ENCODE results near the gene ADGRF5. TPM values are rescaled to one million over a fixed set of nuclear protein-coding genes. Genes with fewer than 3 reads are reported as not detected.

The ADGRF5 gene
- total RNA-seq, 1 experiment from 2014 or later, result 0.34 TPM

DNA sequence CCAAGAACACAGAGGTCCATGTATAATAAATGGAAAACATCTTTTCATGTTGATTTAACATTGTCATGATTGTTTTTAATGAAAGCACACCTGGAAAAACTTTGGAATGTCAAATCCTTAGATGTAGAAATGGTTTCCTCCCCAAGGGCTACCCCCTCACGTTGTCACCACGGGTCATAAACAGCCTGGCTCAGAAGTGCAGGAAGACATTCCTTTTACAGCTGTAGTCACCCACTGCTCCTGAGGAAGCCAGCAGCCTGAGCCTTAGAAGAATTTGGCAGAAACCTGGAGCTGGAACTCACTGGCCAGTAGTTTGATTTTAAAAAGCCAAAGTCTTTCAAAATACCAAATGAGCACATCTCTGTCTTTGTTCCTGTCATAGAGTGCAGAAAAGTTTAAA, 23.7 kb downstream of the ADGRF5 start:
- DNase-seq (ENCODE audit: low spot score), result no peak
- CTCF ChIA-PET, result no interaction called here
- POLR2A ChIA-PET (ENCODE audit: low non-redundant PET), result no interaction called here
- H3K4me3 ChIP-seq (ENCODE audit: low read depth, low read length, poor library complexity, severe bottlenecking), result no peak overlapping the region
- no peaks in the 10 kb centered on the region for H3K9me3 ChIP-seq (ENCODE audit: low read depth, low read length, poor library complexity, severe bottlenecking)
- BruUV-seq (replicated peaks), result no TSS peak
- H3K27me3 ChIP-seq (replicated peaks; ENCODE audit: insufficient read depth, low read depth, low read length, poor library complexity), result no peaks in the 10 kb centered on the region
- no peak overlapping the region for H3K27ac ChIP-seq (ENCODE audit: low read depth, low read length, poor library complexity, severe bottlenecking)
- TF ChIP-seq, protein P1, sequence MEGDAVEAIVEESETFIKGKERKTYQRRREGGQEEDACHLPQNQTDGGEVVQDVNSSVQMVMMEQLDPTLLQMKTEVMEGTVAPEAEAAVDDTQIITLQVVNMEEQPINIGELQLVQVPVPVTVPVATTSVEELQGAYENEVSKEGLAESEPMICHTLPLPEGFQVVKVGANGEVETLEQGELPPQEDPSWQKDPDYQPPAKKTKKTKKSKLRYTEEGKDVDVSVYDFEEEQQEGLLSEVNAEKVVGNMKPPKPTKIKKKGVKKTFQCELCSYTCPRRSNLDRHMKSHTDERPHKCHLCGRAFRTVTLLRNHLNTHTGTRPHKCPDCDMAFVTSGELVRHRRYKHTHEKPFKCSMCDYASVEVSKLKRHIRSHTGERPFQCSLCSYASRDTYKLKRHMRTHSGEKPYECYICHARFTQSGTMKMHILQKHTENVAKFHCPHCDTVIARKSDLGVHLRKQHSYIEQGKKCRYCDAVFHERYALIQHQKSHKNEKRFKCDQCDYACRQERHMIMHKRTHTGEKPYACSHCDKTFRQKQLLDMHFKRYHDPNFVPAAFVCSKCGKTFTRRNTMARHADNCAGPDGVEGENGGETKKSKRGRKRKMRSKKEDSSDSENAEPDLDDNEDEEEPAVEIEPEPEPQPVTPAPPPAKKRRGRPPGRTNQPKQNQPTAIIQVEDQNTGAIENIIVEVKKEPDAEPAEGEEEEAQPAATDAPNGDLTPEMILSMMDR (conservative IDR thresholded peaks at IDR 0.05; ENCODE audit: low read depth, low read length), result no peak
- TF ChIP-seq EZH2 (IDR thresholded peaks at IDR 0.05; ENCODE audit: borderline replicate concordance, low read depth, low read length, poor library complexity, severe bottlenecking), result no peak
- intact Hi-C loops (cut with micrococcal nuclease; ENCODE audit: unreplicated experiment), result no loop called here
- H3K36me3 ChIP-seq (ENCODE audit: insufficient read depth, low read length, poor library complexity, severe bottlenecking), result no peaks in the 10 kb centered on the region
- no peaks in the 10 kb centered on the region for H3K4me1 ChIP-seq (ENCODE audit: insufficient read depth, low read length, poor library complexity, severe bottlenecking)

DNA sequence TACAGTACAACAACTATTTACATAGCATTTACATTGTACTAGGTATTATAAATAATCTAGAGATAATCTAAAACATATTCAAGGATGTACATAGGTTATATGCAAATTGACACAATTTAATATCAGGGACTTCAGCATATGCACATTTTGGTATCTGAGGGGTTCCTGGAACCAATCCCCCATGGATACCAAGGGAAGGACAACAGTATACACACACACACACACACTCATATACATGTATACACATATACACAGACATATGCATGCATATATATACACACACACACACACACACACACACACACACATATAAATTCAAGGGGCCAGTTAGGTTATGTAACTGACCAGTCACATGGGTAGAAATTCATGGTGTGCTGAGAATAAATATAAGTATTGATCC, 24.9 kb downstream of the ADGRF5 start:
- Histone ChIP-seq H3K4me1 (ENCODE audit: insufficient read depth, low read length, poor library complexity, severe bottlenecking) (no peaks in the 10 kb centered on the region), H3K27ac (ENCODE audit: low read depth, low read length, poor library complexity, severe bottlenecking) (no peak overlapping the region), H3K9me3 (ENCODE audit: low read depth, low read length, poor library complexity, severe bottlenecking) (no peaks in the 10 kb centered on the region), H3K36me3 (ENCODE audit: insufficient read depth, low read length, poor library complexity, severe bottlenecking) (no peaks in the 10 kb centered on the region), H3K27me3 (replicated peaks; ENCODE audit: insufficient read depth, low read depth, low read length, poor library complexity) (no peaks in the 10 kb centered on the region), H3K4me3 (ENCODE audit: low read depth, low read length, poor library complexity, severe bottlenecking) (no peak overlapping the region)
- BruUV-seq (replicated peaks), result no TSS peak
- TF ChIP-seq, protein P1 (conservative IDR thresholded peaks at IDR 0.05; ENCODE audit: low read depth, low read length), result no peak
- no peak for TF ChIP-seq EZH2 (IDR thresholded peaks at IDR 0.05; ENCODE audit: borderline replicate concordance, low read depth, low read length, poor library complexity, severe bottlenecking)
- no peak for DNase-seq (ENCODE audit: low spot score)
- POLR2A ChIA-PET (ENCODE audit: low non-redundant PET), result no interaction called here
- CTCF ChIA-PET, result no interaction called here
- intact Hi-C loops (cut with micrococcal nuclease; ENCODE audit: unreplicated experiment), result no loop called here

DNA sequence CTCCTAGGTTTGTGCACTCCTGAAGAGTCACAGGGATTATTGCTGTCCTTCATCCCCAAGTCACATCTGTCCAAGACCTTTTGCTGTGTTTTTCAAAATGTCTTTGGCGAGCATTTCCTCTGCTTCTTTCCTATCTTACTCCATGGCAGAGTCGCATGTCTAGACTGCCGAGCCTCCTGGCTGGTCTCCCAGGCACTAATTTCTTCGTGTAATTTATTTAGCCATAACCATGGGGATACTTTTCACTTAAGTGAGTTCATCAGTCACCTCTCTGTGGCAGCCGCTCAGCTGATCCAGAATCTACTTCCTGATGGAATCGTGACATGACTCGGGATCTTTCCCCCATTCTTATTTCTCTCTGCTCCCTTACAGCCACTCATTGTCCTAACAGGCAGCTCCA, 25.8 kb downstream of the ADGRF5 start:
- no peak for TF ChIP-seq EZH2 (IDR thresholded peaks at IDR 0.05; ENCODE audit: borderline replicate concordance, low read depth, low read length, poor library complexity, severe bottlenecking)
- TF ChIP-seq, protein P1 (conservative IDR thresholded peaks at IDR 0.05; ENCODE audit: low read depth, low read length), result no peak
- Histone ChIP-seq H3K4me1 (ENCODE audit: insufficient read depth, low read length, poor library complexity, severe bottlenecking) (no peaks in the 10 kb centered on the region), H3K4me3 (ENCODE audit: low read depth, low read length, poor library complexity, severe bottlenecking) (no peak overlapping the region), H3K36me3 (ENCODE audit: insufficient read depth, low read length, poor library complexity, severe bottlenecking) (no peaks in the 10 kb centered on the region), H3K9me3 (ENCODE audit: low read depth, low read length, poor library complexity, severe bottlenecking) (no peaks in the 10 kb centered on the region), H3K27me3 (replicated peaks; ENCODE audit: insufficient read depth, low read depth, low read length, poor library complexity) (no peaks in the 10 kb centered on the region), H3K27ac (ENCODE audit: low read depth, low read length, poor library complexity, severe bottlenecking) (no peak overlapping the region)
- DNase-seq (ENCODE audit: low spot score), result no peak
- ChIA-PET CTCF (no interaction called here), POLR2A (ENCODE audit: low non-redundant PET) (no interaction called here)
- no TSS peak for BruUV-seq (replicated peaks)
- intact Hi-C loops (cut with micrococcal nuclease; ENCODE audit: unreplicated experiment), result no loop called here
